Breast epithelium (tissue), 3 donors: ENCODE measurements around the gene AHNAK.

Experiments used
- CTCF ChIP-seq, 3 donors: fragments of 450-650 bp; IDR thresholded peaks; one replicate each; pipeline ENCODE4 v1.5.1; 2016 to 2017; ENCODE audit warnings: antibody characterized with exemption in 3 of 3, mild to moderate bottlenecking in 3 of 3, moderate library complexity in 3 of 3
- POLR2A ChIP-seq: fragments of 450-650 bp; IDR thresholded peaks from one replicate; pipeline ENCODE4 v1.6.1; 2016; ENCODE audit warnings: antibody characterized with exemption, mild to moderate bottlenecking, moderate library complexity

- no peak for TF ChIP-seq POLR2A
- no peak for TF ChIP-seq CTCF (IDR thresholded peaks at IDR 0.05)
Observed at GRCh38 chr11:62544581-62545436, 1.8 kb downstream of the AHNAK start.
